Tibial nerve (tissue), 4 donors: ENCODE results near the gene PRXL2A. TPM values are rescaled to one million over a fixed set of nuclear protein-coding genes. Genes with fewer than 3 reads are reported as not detected.
"Not testable (repeated sequence)": the region's sequence is repeated elsewhere in the genome, so short reads cannot be mapped to it uniquely, and the experiment has no call there.

Source experiments
- DNase-seq, 2 donors: peaks; one replicate each; pipeline ENCODE4 v3.0.0-alpha.2; 2019; ENCODE audit warnings: low spot score in 2 of 2
- H3K27ac ChIP-seq, 4 donors: fragments of 200-600 bp; sonication (generic) in 3 of 4; one replicate each; pipeline ENCODE4 v1.5.1; 2017 to 2019; ENCODE audit warnings: mild to moderate bottlenecking in 1 of 4
- H3K27me3 ChIP-seq, 2 donors: fragments of 200-600 bp; sonication (generic) in 1 of 2; one replicate each; pipeline versions ENCODE4 v1.5.1 to v1.6.0; 2017 to 2019
- H3K36me3 ChIP-seq, 3 donors: fragments of 200-600 bp; sonication (generic); one replicate each; pipeline ENCODE4 v1.5.1; 2018 to 2019
- H3K4me1 ChIP-seq, 4 donors: fragments of 200-600 bp; sonication (generic) in 3 of 4; one replicate each; pipeline ENCODE4 v1.5.1; 2017 to 2019
- H3K4me3 ChIP-seq, 4 donors: fragments of 200-600 bp; sonication (generic) in 3 of 4; one replicate each; pipeline ENCODE4 v1.5.1; 2017 to 2019; ENCODE audit warnings: mild to moderate bottlenecking in 1 of 4, moderate library complexity in 1 of 4
- H3K9me3 ChIP-seq, 4 donors: fragments of 200-600 bp; sonication (generic) in 3 of 4; one replicate each; pipeline ENCODE4 v1.5.1; 2017 to 2019
- CTCF ChIP-seq, 5 experiments: fragments of 200-600 bp in 3 of 5; fragments of 450-650 bp in 2 of 5; sonication (generic) in 3 of 5; IDR thresholded peaks; one replicate each; pipeline ENCODE4 v1.5.1; 2016 to 2019; ENCODE audit warnings: antibody characterized with exemption in 5 of 5, mild to moderate bottlenecking in 3 of 5, moderate library complexity in 2 of 5
- EP300 ChIP-seq, 2 donors: sonication (generic); formaldehyde crosslinking; IDR thresholded peaks; one replicate each; pipeline ENCODE4 v1.6.1; 2017; ENCODE audit warnings: antibody characterized with exemption in 2 of 2, mild to moderate bottlenecking in 1 of 2
- POLR2A ChIP-seq, 2 donors: fragments of 450-650 bp; IDR thresholded peaks; one replicate each; pipeline ENCODE4 v1.6.1; 2017; ENCODE audit warnings: antibody characterized with exemption in 2 of 2, mild to moderate bottlenecking in 2 of 2, moderate library complexity in 2 of 2
- WGBS, 2 donors: methylation state at CpG; one replicate each; pipeline ENCODE4 v1.1.5; 2018; 5-methylcytosine and 5-hydroxymethylcytosine counted together
- total RNA-seq, 4 donors: library from RNA; depleted of rRNA; stranded (reverse); fragments of >200 nt; gene quantifications; one replicate each; pipeline ENCODE4 v1.1.0, GENCODE V29; 2016

Gene PRXL2A
- total RNA-seq, 4 donors from 2014 or later, result 94.5 to 176 (median 128) TPM

DNA sequence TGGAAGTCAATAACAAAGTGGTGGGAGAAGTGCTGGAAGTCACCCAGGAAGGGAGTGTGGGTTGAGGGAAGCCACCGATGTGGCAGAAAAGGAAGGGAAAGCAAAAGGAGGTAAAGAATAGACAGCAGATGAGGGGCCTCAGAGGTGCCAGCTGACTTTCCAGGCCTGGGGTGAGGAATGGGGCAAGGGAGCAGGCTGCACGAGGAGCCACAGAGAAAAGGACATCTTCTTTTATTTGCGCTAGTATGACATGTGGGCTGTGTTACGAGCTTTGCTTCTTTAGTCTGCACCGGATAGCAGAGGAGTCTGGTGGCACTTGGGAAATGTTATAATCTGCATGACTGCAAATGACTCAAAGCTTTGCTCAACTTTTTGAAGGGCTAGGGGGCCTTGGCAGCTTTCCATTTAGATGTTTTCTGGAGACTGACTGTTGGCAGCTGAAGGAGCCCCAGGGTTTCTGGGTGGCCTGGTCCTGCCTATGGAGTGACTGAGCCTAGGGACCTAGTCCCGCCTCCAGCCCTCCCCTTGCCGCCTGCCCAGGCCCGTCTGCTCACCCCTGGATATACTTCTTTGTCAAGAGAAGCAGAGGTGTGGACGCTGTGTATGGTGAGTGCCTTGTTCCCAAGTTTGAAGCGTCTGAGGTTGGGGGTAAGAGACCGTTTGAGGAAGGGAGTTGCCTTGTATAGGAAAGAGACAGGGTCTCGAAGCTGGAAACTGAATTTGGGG, 5.1 kb downstream of the PRXL2A start:
- H3K27me3 ChIP-seq, result no peaks in the 10 kb centered on the region
- no peaks in the 10 kb centered on the region for H3K9me3 ChIP-seq
- WGBS, 2 donors, result 52 to 56% methylated on average over 12 of the region's 12 CpGs
- H3K36me3 ChIP-seq, result no peaks in the 10 kb centered on the region
- DNase-seq, result no peak
- no peak for TF ChIP-seq POLR2A (IDR thresholded peaks at IDR 0.05)
- TF ChIP-seq EP300 (IDR thresholded peaks at IDR 0.05), result peak in 1 of 2 donors; percentile 34
- H3K4me3 ChIP-seq, result peak overlapping the region in 1 of 4 donors; percentile 23
- H3K27ac ChIP-seq, result peak overlapping the region; percentile 42 to 94 (median 68)
- peaks cover 0 to 90% (median 33%) of the 10 kb centered on the region in 4 donors for H3K4me1 ChIP-seq

DNA sequence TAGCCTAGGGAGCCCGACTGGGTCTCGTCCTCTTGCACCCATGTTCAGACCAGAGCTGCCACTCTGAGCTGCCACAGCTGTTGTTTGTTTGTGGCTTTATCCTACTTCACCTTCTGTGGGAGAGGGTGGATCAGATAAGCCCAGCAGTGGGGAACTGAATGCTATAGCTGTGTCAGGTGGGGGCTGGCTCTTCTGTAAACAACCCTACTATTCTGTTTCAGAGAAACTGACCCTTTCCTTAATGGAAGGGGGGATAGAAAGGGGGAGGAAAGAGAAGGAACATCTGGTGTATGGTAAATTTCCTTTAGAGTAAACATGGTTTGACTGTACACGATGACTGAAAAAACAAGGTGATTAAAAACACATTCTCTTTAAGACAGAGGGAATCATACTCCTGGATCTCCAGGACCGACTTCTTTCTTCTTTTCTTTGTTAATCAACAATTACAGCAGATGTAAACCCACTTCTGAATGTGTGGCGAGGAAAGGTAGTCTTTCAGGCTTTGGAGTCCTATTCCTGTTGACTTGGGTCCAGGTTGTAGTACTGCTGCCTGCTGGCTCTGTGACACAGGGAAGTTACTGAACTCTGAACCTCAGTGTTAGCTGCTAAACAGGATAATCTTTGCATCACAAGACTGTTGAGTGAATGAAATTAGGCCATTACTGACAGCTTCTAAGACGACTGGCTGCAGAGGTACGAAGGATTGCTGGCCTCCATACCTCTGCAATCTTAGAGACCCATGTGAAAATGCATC, 6.0 kb downstream of the PRXL2A start:
- DNase-seq, result no peak
- 76 to 80% methylated on average over 7 of the region's 7 CpGs for WGBS, 2 donors
- Histone ChIP-seq H3K4me1 (peaks cover 0 to 86% (median 33%) of the 10 kb centered on the region in 4 donors), H3K4me3 (peak overlapping the region in 1 of 4 donors; percentile 23), H3K27ac (peak overlapping the region; percentile 42 to 94 (median 68)), H3K27me3 (no peaks in the 10 kb centered on the region), H3K9me3 (no peaks in the 10 kb centered on the region), H3K36me3 (no peaks in the 10 kb centered on the region)
- no peak for TF ChIP-seq CTCF (IDR thresholded peaks at IDR 0.05)
- no peak for TF ChIP-seq POLR2A (IDR thresholded peaks at IDR 0.05)
- no peak for TF ChIP-seq EP300 (IDR thresholded peaks at IDR 0.05)

DNA sequence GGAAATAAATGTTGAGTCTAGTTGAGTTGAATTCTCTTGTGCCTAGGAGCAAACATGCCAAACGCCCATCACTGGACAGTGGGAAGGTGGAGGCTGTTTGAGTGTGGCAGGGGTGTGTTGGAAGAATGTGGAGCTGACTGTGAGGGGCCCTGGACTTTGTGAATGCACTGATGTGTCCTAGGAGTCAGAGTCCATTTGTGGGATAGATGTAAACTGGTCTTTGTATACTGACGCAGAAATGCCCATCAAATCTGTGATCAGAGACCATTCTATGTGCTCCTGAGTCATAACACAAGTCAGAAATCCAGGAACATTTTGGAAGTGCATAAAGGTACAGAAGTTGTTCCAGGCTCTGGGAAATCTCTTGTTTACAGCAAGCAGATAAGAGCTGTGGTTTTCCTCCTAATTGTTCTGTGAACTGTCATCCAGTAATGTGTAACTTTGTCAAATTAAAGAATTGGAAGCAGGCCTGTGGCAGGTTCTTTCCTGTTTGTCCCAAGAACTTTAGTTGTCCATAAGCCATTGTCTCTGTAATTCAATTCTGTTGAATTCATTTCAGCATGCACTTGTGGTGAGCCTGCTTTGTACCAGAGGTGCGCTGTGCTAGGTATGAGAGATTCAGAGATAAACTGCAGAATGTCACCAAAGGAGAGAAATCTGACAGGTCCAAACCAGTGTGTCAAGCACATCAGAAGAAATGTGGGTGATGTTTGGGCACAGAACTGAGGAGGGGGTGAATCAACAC, 7.6 kb downstream of the PRXL2A start:
- WGBS, 2 donors, result 62 to 67% methylated on average over 3 of the region's 3 CpGs
- peaks cover 0 to 70% (median 23%) of the 10 kb centered on the region in 4 donors for H3K4me1 ChIP-seq
- DNase-seq, result no peak
- no peaks in the 10 kb centered on the region for H3K27me3 ChIP-seq
- no peak for TF ChIP-seq CTCF (IDR thresholded peaks at IDR 0.05)
- no peak for TF ChIP-seq EP300 (IDR thresholded peaks at IDR 0.05)
- no peak for TF ChIP-seq POLR2A (IDR thresholded peaks at IDR 0.05)
- peaks cover 0 to 2% (median 0%) of the 10 kb centered on the region in 3 donors for H3K36me3 ChIP-seq
- H3K4me3 ChIP-seq, result no peak overlapping the region
- H3K9me3 ChIP-seq, result no peaks in the 10 kb centered on the region
- H3K27ac ChIP-seq, result peak overlapping the region; percentile 5 to 94 (median 76)

DNA sequence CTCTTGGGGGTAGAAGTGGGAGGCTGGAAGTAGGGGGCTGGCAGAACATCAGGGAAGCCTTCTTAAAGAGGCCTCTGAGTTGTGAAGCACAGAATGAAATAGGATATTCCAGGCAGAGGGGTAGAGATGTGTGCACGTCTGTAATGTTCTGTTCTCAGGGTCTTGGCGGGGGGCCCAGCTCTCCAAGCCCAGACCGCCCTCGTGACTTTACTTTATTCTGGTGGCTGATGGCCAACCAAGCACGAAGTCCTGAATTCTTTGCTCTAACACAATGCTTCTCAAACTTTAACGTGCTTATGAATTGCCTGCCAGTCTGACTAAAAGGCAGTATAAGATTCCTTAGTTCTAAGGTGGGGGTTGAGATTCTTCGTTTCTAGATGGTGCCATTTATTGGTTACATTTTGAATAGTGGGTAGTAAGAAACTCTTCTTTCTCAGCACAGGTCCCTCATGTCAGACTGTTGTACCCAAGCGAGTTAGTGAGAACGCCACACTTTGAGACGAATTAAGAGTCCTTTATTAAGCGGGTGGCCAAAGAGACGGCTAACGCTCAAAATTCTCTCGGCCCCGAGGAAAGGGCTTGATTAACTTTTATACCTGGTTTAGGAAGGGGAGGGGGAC, 8.2 kb downstream of the PRXL2A start:
- TF ChIP-seq POLR2A (IDR thresholded peaks at IDR 0.05) (peak in 1 of 2 donors; percentile 24), EP300 (IDR thresholded peaks at IDR 0.05) (peak; percentile 25 to 72), CTCF (IDR thresholded peaks at IDR 0.05) (no peak)
- Histone ChIP-seq H3K27me3 (no peaks in the 10 kb centered on the region), H3K4me1 (peaks cover 0 to 63% (median 16%) of the 10 kb centered on the region in 4 donors), H3K9me3 (no peaks in the 10 kb centered on the region), H3K4me3 (no peak overlapping the region), H3K27ac (peak overlapping the region; percentile 5 to 94 (median 76)), H3K36me3 (peaks cover 0 to 7% (median 0%) of the 10 kb centered on the region in 3 donors)
- DNase-seq, result peak; percentile 36 to 52
- WGBS, 2 donors, result 39 to 51% methylated on average over 15 of the region's 15 CpGs

DNA sequence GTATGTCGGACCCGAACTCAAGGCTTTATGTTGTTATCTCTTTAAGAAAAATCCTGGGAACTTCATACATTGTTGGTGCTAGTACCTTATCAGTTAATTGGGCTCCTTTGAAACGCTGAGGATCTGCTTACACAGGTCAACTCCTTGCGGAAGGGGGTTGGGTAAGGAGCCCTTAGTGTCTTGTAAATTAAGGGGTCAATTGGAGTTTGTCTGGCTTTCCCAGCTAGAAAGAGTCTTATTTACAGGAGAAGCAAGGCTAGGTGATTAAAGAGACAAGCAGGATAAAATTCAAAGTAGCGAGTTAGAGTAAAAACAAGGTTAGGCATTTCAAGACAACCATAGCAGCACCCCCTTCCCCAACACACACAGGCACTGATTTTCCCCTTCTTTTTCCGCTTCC, 8.9 kb downstream of the PRXL2A start:
- Histone ChIP-seq H3K27ac (peak overlapping the region in 3 of 4 donors; percentile 5 to 94 (median 58)), H3K4me1 (peaks cover 0 to 59% (median 15%) of the 10 kb centered on the region in 4 donors)
- 84 to 85% methylated on average over 6 of the region's 6 CpGs for WGBS, 2 donors
- H3K9me3 ChIP-seq, DNase-seq, H3K36me3 ChIP-seq, H3K27me3 ChIP-seq, H3K4me3 ChIP-seq: not testable (repeated sequence)
